Stimulated activated CD8-positive, alpha-beta memory T cell treated with anti-CD3 and anti-CD28 coated beads, Interleukin-7, amount 100 ng/mL, for 4 hours (primary cell): ENCODE results near the gene MYBBP1A.

Experiments used
- DNase-seq, 2 donors: peaks; one replicate each; pipeline ENCODE4 v3.0.0-alpha.2; 2020; ENCODE audit warnings: low read depth in 2 of 2

MYBBP1A gene

DNA sequence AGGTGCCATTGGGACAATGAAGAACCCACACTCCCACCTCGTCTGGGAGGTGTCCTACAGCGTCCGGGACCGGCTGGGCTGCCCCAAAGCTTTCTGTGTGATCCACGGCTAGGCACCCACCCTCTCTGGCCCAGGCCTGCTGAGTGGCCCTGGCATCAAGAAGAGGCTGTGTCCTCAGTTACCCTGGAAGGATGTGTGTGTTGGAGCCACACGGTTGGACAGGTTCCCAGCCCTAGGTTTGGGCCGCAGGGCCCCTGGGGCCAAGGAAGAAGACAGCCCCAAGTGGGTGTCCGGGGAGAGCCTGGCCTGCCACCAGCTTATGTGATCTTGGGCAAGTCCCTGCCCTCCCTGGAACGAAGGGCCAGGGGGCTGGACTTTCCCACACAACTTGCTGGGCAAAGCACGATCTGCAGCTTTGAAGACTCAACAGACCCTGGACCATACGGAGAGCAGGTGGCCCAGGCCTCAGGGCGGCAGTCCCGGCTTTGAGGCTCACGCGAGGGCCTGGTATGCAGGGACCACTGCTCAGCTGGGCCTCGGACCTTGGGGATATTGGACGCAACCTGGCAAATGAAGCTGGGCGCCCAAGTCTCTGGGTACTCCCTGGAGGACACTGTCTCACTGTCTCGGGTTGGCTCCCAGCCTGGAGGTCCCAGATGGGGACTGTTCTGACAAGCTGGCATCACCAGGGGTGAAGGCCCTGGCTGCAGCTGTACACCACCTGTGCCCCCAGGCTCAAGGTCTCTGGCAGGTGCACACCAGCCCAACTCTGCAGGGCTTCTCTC, 17.5 kb downstream of the MYBBP1A start:
- DNase-seq: no peak

DNA sequence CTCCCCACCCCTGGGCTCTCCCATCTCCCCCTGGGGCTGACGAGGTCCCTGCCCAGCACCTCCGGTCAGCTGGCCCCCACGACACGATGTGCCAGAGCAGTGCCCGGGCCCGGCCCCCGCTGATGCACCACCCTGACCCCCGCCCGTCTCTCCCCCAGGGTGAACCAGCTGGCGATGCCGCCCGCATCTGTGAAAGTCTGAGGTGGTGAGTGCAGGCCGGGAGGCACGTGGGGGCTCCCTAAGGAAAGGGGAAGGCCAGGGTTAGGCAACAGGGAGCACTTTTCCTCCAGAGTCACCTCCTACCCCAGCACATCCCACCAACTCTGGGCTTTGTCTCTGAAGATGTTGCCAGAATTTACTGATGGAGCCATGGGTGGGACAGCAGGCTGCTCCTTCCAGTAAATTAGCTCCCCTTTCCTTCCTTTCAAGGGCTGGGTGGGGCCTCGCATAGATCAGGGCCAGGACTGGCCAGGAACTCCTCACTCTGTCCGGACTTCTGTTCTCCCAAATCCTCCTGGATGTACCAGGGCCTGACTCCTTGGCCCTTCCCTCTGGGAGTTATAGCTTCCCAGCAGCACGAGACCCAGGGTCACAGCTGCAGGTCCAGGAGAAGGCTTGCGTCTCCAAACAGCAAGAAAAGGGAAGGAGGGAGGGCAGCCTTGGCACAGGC, 18.3 kb downstream of the MYBBP1A start:
- DNase-seq: no peak

DNA sequence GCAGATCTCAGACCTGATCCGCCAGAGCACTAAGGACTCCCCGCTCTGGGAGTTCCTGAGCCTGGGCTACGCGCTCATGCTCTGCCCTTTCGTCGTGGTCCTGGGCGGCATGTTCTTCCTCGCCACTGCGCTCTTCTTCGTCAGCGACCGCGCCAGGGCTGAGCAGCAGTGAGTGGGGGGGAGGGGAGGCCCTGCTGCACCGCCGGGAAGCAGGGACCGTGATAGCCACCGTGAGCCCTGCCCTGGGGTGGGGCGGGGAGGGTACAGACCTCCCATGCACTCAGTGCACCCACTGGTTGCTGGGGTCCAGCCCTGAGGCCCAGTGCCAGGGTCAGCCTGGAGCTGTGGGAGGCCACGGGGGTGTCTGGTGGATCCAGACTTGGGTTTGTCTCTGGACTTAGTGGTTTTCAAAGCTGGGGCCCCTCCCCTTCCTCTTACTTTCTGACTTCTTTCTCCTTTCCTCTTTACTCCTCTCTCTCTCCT, 18.9 kb downstream of the MYBBP1A start:
- no peak for DNase-seq

DNA sequence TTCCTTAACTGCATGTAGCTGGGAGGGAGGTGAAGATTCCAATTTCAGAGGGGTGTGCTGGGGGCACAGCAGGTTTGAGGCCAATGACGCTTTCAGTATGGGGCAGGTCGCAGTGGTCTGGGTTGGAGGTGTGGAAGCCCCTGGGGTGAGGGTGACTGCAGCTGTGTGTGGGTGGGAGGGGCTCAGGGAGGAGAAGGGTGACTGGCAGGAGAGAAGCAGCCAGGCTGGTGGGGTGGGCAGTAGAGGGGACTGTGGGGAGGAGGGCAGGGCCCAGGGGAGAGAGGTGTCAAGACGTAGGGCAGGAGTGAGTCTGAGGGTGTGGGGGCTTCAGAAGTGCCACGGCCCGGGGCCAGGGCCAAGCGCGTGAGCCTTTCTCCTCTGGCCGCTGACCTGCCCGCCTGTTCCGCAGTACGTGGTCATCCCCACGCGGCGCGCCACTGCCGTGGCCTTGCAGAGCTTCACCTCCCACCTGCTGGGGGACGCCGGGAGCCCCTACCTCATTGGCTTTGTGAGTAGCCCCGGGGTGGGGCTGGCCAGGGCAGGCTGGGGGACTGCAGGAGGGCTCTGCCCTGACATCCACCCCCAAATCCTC, 19.4 kb downstream of the MYBBP1A start:
- no peak for DNase-seq

DNA sequence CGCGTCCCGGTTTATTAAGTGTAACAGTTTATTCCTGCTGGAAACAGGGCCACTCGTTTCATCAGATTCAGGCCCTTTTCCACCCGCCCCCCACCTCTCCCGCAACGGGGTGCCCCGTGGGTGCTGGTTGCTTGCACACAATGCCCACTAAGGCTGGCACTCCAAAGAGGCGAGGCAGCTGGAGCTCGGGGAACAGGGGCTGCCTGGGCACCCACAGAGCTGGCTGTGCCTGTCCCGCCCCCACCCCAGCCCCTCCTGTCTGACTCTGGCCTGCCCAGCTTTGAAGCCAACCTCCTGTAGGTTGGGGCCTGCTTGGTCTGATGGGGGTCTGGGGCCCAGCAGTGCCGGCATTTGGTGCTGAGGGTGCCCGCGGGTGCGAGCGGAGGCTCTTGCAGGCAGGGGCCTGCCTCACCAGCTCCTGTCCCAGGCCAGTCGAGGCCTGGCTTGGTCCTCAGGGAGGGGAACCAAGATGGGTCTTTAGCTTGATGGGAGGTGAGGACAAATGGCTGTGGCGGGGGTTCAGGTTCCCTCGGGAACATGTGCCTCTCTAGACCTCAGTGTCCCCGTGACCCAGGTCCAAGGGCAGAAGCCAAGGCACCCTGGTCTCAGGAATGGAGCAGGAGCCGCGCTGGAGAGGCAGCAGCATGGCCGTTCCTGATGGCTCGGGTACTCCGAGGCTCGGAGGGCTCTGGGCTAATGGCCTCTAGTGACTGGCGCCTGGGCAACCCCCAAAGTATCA, 20.1 kb downstream of the MYBBP1A start:
- DNase-seq: no peak

DNA sequence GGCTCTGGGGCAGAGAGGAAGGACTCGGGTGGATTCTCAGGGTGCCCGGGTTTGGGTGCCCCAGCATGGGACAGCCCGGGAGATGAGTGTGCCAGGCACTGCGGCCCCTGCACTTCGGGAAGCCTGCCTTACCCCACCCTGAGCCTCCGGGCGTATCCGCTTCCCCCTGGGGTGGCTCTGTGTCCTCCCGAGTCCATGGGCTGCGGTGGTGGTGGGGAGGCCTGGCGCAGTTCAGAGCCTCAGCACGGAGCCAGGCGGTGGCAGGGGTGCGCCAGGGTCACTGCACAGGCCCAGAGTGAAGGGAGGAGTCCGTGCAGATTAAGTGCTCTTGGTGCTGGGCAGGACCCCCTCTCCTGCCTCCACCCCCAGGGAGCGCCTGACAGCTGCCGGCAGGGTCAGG, 20.7 kb downstream of the MYBBP1A start:
- no peak for DNase-seq

DNA sequence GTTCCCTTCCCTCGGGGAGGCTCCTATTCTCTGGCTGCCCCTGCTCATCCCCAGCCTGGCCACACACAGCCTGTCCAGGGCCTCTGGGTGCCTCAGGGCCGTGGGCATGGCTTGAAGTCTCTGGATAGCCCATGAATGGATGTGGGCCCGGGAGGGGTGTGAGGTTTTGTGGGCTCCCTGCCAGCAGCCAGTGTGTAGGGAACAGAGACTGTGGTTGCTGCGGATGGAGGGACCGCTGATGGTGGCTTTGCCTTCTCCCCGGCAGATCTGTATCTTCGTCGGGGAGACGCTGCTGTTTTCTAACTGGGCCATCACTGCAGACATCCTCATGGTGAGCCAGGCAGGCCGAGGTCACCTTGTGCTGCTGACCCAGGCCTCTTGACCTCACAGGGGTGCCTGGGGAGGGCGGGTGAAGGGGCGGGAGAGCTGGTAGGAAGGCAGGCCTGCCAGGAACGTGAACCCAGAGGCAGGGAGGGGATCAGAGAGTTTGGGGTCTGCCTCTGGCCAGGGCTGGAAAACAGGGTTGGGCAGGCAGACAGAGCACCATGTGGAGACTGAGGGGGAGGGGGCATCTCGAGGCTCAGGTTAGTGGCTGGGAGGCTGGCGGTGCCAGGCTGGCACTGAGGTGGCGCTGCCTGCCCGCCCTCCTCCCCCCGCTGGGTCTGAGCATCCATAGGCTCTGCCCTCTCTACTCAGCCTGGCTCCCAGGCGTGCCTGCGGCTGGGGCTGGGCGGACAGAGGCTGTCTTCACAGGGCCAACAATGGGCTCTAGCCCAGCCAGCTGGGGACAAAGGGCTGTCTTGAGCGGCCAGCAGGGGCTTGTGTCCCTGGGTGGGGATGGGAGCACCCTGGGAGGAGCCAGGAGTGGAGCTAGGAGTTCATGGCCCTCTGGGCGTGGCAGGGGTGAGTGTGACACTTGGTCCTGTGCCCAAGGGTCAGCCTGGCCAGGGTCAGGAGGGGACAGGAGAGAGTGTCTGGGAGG, 21.4 kb downstream of the MYBBP1A start:
- no peak for DNase-seq

DNA sequence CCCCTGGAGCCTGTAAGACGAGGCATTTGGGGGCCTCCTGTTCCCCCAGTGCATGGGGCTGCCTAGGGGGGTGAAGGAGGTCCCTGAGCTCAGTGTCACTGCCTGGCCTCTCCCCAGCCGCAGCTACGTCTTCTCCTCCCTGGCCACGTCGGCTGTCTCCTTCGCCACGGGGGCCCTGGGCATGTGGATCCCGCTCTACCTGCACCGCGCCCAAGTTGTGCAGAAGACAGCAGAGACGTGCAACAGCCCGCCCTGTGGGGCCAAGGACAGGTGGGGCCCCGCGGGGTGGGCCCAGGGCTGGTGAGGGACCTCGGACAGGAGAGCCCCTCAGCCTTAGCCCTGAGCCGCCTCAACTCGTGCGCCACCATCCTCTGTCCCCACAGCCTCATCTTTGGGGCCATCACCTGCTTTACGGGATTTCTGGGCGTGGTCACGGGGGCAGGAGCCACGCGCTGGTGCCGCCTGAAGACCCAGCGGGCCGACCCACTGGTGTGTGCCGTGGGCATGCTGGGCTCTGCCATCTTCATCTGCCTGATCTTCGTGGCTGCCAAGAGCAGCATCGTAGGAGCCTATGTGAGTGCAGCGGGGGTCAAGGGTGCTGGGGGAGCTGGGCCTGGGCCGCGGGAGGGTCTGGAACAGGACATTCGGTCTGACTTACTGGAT, 22.2 kb downstream of the MYBBP1A start:
- no peak for DNase-seq

DNA sequence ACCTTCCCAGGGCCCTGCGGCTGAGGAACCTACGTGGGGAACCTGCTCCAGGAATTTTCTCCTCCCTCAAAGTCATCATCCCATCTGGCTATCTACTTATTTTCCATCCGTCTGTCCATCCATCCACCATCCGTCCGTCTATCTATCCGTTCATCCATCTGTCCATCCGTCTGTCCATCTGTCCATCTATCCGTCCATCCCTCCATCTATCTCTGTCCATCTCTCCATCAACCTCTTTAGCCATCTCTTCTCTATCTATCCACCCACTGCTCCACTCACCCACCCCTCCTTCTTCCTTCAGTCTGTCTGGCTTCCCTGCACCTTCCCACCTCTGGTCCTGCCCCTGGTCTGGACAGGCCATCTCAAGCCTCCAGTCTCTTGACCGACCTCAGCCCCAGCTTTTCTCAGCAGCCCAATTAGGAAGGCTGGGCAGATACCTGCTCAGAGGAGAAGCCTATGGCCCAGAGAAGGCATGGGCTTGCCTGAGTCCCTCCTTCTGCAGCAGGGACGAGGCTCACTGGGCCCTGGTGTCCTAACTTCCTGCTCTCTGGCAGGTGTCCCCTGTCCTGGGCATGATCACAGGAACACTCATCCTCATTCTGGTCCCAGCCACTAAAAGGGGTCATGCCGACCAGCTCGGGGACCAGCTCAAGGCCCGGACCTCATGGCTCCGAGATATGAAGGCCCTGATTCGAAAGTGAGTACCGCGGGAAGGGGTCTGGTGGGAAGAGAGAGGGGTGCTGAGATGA, 23.0 kb downstream of the MYBBP1A start:
- DNase-seq: no peak

DNA sequence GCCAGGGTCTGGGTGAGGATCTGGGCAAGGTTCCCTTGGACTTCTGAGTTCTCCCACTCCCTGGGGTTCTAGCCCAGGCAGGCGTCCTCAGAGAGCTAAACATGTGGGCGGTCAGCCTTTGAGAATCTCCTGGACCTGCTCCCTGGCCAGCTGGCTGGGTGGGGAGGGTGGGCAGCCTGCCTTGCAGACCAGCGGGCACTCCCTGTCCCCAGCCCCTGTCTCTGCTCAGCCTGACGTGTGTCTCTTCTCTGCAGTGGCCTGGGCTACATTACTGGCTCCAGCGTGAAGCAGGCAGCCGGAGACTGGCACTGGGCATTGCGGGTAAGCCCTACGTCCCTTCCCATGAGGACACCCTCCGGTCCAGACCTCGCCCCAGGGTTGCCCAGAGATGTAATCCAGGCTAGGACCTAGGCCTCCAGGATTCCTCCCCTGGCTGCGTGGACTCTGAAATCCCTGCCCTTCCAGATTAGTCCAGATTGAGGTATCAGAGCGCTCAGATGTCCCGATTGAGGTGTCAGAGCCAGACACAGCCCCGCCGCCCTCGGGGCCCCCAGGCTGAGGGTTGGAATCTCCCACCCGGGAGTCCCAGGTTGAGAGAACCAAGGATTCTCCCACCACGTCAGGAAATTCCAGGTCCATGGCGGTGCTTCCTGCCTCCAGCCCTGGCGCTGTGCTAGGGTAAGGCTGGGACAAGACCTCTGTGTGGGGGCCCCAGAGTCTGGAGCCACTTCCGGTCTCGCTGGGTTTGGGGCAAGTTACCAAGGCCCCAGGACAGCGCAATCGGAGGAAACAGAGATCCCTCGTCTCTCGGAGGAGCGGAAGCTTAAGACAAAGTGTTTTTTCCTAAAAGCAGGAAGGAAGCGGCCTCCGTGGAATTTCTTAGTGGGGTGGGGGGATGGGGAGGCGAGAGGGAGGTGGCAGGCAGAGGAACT, 24.1 kb downstream of the MYBBP1A start:
- DNase-seq: no peak

DNA sequence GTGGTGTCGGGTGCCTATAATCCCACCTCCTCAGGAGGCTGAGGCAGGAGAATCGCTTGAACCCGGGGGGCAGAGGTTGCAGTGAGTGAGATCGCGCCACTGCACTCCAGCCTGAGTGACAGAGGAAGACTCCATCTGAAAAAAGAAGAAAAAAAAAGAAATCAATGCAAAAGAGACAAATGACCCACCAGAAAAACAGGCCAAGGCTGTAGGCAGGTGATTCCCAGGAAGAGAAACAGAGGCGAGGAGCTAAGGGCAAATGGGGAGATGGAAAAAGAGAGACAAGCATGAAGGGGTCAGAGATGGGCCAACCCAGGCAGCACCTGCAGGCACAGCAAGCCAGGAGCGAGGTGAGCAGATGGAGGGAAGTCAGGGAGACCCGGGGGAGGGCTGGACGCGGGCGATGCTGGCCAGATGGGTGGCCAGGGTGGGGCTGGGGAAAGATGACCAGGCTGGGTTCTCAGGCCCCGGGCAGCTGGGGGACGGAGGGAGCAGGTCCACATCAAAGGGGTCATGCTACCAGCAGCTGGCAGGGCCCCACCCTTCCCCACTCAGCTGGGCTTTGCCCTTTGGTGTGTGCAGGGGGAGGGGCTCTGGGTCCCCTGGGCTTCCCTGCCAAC, 25.5 kb downstream of the MYBBP1A start:
- DNase-seq: no peak

DNA sequence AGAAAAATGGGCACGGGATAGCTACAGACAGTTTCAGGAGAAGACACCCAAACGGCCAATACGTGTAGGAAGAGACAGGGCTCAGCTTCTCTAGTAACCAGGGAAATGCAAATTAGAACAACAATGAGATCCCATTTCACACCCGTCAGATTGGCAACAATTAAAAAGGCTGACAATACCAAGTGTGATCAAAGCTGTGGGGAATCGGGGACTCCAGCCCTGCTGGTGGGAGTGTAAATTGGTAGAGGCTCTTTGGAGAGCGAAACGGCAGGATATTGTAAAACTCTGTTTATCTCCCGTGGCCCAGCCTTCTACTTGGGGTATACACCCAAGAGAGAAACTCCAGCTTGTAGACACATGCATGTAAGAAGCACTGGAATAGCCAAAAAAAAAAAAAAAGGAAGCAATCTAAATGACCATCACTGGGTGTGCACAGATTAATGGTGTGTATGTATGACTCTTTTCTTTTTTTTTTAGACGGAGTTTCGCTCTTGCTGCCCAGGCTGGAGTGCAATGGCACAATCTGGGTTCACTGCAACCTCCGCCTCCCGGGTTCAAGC, 27.5 kb downstream of the MYBBP1A start:
- no peak for DNase-seq

DNA sequence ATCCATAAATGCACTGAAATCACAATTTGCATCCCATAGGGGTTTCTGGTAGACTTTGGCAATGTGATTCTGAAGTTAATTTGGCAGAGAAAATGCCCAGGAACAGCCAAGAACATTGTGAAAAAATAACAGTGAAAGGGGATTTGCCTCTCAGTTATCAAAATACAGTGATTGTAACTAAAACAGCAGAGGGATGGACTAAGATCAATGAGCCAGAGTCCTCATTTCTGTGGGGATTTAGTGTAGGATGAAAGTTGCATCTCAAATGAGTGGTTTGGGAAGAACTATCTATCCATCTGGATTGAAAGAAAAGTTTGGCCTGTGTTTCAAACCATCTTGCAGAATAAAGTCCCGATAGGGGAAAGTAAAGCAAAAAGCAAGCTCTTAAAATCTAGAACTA, 28.1 kb downstream of the MYBBP1A start:
- no peak for DNase-seq

DNA sequence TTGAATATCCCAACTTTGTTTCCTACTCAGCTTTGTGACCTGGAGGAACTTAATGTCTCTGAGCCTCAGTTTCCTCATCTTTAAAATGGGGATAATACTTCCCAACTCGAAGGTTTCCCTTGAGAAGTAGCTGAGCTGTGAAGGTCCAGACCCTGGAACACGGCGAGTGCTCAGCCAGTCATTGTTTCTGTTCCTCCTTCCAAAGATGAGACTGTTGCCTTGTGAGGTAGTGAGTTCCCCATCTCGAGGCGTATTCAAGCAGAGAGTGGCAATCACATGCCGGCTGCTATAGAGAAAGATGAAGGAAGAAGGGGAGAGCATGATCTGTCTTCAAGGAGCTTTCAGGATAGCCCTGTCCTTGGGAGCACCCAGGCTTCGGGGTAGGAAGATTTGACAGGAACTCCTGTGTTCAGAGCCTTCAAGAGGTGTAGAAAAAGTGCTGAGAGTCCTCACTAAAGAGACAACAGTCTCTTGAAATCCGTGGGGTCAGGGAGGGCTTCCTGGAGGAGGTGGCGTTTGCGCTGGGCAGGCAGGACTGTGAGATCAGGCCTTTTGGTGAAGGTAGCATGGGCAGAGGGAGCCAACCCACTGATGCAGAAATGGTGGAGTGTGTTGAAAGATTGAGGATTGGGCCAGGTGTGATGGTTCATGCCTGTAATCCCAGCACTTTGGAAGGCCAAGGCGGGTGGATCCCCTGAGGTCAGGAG, 29.3 kb downstream of the MYBBP1A start:
- no peak for DNase-seq

DNA sequence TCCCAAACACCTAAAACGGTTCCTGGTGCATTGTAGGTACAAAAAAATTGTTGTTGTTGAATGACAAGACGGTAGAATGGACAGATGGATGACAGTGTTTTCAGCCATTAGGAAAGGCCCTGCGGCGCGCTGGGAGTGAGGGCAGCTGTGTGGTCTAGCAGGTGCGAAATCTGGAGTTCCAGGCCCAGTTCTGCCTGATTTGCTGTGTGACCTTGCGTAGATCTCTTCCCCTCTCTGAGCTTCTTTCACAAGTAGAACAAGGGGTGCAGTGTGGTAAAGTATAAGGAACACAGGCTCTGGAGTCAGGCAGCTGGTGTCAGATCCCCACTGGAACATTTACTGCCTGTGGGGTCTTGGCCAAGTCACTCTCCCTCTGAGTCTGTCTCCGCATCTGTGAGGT, 31.2 kb downstream of the MYBBP1A start:
- DNase-seq: no peak

DNA sequence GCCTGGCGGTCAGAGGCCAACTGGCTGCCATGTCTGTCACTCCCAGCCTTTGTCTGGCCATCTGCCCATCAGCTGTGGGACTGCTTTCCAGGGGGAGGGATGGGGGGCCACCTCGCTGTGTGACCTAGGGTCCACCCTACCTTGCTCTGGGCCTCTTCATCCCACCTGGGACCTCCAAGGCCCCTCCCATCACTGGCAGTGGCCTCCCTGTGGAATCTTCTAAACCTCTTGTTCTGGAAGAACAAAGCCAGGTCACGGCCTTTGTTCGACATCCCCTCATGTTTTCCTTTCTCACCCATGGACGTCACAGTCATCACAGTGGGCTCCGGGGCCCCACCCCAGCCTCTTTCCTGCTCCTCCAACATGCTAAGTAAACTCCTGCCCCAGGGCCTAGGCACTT, 32.5 kb downstream of the MYBBP1A start:
- DNase-seq: no peak

DNA sequence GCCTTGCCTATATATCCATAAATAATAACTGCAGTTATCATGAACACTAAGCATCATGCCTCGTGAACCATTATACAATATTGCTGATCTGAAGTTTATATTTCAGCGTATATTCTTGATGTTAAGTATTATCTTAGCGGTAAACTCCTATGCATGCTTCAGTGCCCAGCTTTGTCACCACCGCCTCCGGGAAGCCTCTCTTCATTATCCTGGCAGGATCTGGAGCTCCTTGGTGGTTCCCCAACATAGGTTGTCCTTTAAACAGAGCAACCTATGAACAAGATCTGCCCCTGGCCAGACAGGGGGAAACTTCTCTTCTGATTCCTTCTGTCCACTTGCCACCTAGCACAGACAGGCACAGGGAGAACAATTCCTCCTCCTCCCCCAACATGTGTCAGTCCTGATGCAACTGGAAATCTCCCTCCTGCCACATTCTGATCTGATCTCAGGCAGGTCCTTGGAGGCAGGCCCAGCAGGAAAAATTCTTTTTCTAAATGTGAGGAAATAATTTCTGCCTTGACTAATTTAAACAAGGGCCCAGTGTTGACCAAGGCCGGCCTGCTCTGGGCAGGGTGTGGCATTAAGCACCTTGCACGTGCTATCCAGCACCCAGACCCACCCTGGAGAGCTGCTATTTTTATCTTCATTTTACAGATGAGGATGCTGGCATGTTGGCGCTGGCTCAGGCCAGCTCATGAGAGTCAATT, 34.1 kb downstream of the MYBBP1A start:
- no peak for DNase-seq
